PC-9 (cell line): Measurements from ENCODE around the gene PCLO. TPM values are rescaled to one million over a fixed set of nuclear protein-coding genes. Genes with fewer than 3 reads are reported as not detected.

Experiments used
- BruUV-seq: library from RNA; stranded (reverse); fragments of 400-500 nt; replicated peaks from 2 replicates; lab custom pipeline; 2021; lab: Mats Ljungman, UMichigan
- CTCF ChIA-PET: fragments of 300-600 bp; sonication (Branson Sonifier 250); formaldehyde crosslinking; loops from one replicate; lab custom pipeline; 2022; ENCODE audit warnings: antibody characterized with exemption; lab: Charles Lee
- POLR2A ChIA-PET: fragments of 300-600 bp; sonication (Branson Sonifier 250); formaldehyde crosslinking; loops from one replicate; lab custom pipeline; 2022; ENCODE audit warnings: antibody characterized with exemption; ENCODE audit not compliant: unreplicated experiment; lab: Charles Lee
- DNase-seq, 2 experiments: peaks; one replicate each; pipeline versions ENCODE4 v3.0.0 to v3.0.0-alpha.2; 2015 to 2022; ENCODE audit warnings: mixed read lengths in 1 of 2
- H2AFZ ChIP-seq: fragments of 200-600 bp; sonication (generic); 2 replicates; pipeline ENCODE4 v1.8.1; 2017; ENCODE audit warnings: antibody characterized with exemption
- H3F3A ChIP-seq: fragments of 200-600 bp; sonication (generic); 2 replicates; pipeline ENCODE4 v1.8.1; 2017; ENCODE audit warnings: antibody characterized with exemption, mild to moderate bottlenecking, low read depth; ENCODE audit not compliant: insufficient read depth
- H3K27ac ChIP-seq: fragments of 200-600 bp; sonication (generic); 2 replicates; pipeline ENCODE4 v1.6.1; 2016; ENCODE audit warnings: mixed run types
- H3K27me3 ChIP-seq: fragments of 200-600 bp; sonication (generic); 2 replicates; pipeline ENCODE4 v1.6.1; 2016; ENCODE audit warnings: low read depth, mixed run types; ENCODE audit not compliant: insufficient read depth
- H3K36me3 ChIP-seq: fragments of 200-600 bp; sonication (generic); 2 replicates; pipeline ENCODE4 v1.6.1; 2016; ENCODE audit warnings: low read depth, mixed run types
- H3K4me1 ChIP-seq: fragments of 200-600 bp; sonication (generic); replicated peaks from 2 replicates; pipeline ENCODE4 v1.6.1; 2016; ENCODE audit warnings: mixed run types; ENCODE audit not compliant: insufficient read depth
- H3K4me2 ChIP-seq: fragments of 200-600 bp; sonication (generic); 2 replicates; pipeline ENCODE4 v1.6.1; 2017; ENCODE audit warnings: mixed run types
- H3K4me3 ChIP-seq: fragments of 200-600 bp; sonication (generic); 2 replicates; pipeline ENCODE4 v1.6.1; 2016; ENCODE audit warnings: mixed run types
- H3K79me2 ChIP-seq: fragments of 200-600 bp; sonication (generic); 2 replicates; pipeline ENCODE4 v1.6.1; 2017; ENCODE audit warnings: low read depth, mixed run types
- H3K9me2 ChIP-seq: fragments of 200-600 bp; sonication (generic); 2 replicates; pipeline ENCODE4 v1.8.1; 2017; ENCODE audit warnings: mild to moderate bottlenecking; ENCODE audit not compliant: insufficient read depth
- H3K9me3 ChIP-seq: fragments of 200-600 bp; sonication (generic); 2 replicates; pipeline ENCODE4 v1.8.1; 2016; ENCODE audit warnings: low read depth; ENCODE audit not compliant: insufficient read depth
- H4K20me1 ChIP-seq: fragments of 200-600 bp; sonication (generic); 2 replicates; pipeline ENCODE4 v1.8.1; 2017; ENCODE audit not compliant: insufficient read depth
- CTCF ChIP-seq: fragments of 200-600 bp; sonication (generic); conservative IDR thresholded peaks from 2 replicates; pipeline ENCODE4 v1.6.1; 2017; ENCODE audit warnings: mixed run types, antibody characterized with exemption, mild to moderate bottlenecking, moderate library complexity
- EZH2 ChIP-seq: fragments of 200-600 bp; sonication (generic); IDR thresholded peaks from 2 replicates; pipeline ENCODE4 v1.8.0; 2017; ENCODE audit warnings: antibody characterized with exemption, low read depth
- intact Hi-C: fragments of 100-400 bp; cut with micrococcal nuclease; formaldehyde crosslinking; loops from one replicate; pipeline ENCODE4 v1.10.0; 2022; ENCODE audit not compliant: unreplicated experiment
- total RNA-seq: library from RNA; stranded (reverse); gene quantifications from 2 replicates; pipeline ENCODE4 v1.2.3, GENCODE V29; 2021

PCLO gene
- total RNA-seq, 1 experiment from 2014 or later: 4.0 TPM

- TF ChIP-seq CTCF (no peak), EZH2 (no peak)
- H3K9me2 ChIP-seq: no peaks in the 10 kb centered on the region
Measured at GRCh38 chr7:82839555-82839954, 323.1 kb downstream of the PCLO start.

GRCh38 chr7:82839063-82839462, 323.6 kb downstream of the PCLO start:
- H3K36me3 ChIP-seq: no peaks in the 10 kb centered on the region
- no peaks in the 10 kb centered on the region; the same call in 1 of the 2 replicates for H3K9me3 ChIP-seq
- no TSS peak for BruUV-seq
- H3K79me2 ChIP-seq: no peaks in the 10 kb centered on the region
- intact Hi-C loops: no loop called here
- H3K9me2 ChIP-seq: no peaks in the 10 kb centered on the region
- no peak overlapping the region for H3K4me3 ChIP-seq
- no peaks in the 10 kb centered on the region for H4K20me1 ChIP-seq
- no peak overlapping the region for H2AFZ ChIP-seq
- no peaks in the 10 kb centered on the region for H3K27me3 ChIP-seq
- H3F3A ChIP-seq: no peaks in the 10 kb centered on the region
- no peak overlapping the region for H3K27ac ChIP-seq
- ChIA-PET CTCF (no interaction called here), POLR2A (no interaction called here)
- no peak overlapping the region for H3K4me2 ChIP-seq
- H3K4me1 ChIP-seq: no peaks in the 10 kb centered on the region
- no peak for TF ChIP-seq EZH2
- TF ChIP-seq CTCF: no peak
- DNase-seq: no peak

More at GRCh38 chr7:82839555-82839954, 323.1 kb downstream of the PCLO start:
- H2AFZ ChIP-seq: no peak overlapping the region
- H3K27me3 ChIP-seq: no peaks in the 10 kb centered on the region
- no TSS peak for BruUV-seq
- H3F3A ChIP-seq: no peaks in the 10 kb centered on the region
- no peak overlapping the region for H3K27ac ChIP-seq
- no peaks in the 10 kb centered on the region for H3K36me3 ChIP-seq
- H3K4me2 ChIP-seq: no peak overlapping the region
- intact Hi-C loops: no loop called here
- no peaks in the 10 kb centered on the region for H4K20me1 ChIP-seq
- H3K4me3 ChIP-seq: no peak overlapping the region
- H3K79me2 ChIP-seq: no peaks in the 10 kb centered on the region
- no peaks in the 10 kb centered on the region; the same call in 1 of the 2 replicates for H3K9me3 ChIP-seq
- POLR2A ChIA-PET: no interaction called here
- DNase-seq: no peak
- CTCF ChIA-PET: no interaction called here
- no peaks in the 10 kb centered on the region for H3K4me1 ChIP-seq

GRCh38 chr7:82838314-82838713, 324.4 kb downstream of the PCLO start:
- Histone ChIP-seq H4K20me1 (no peaks in the 10 kb centered on the region), H3K4me1 (no peaks in the 10 kb centered on the region), H3K9me2 (no peaks in the 10 kb centered on the region), H3K36me3 (no peaks in the 10 kb centered on the region), H3K4me2 (no peak overlapping the region), H3F3A (no peaks in the 10 kb centered on the region), H3K27ac (no peak overlapping the region), H3K79me2 (no peaks in the 10 kb centered on the region), H2AFZ (no peak overlapping the region; the same call in 1 of the 2 replicates), H3K9me3 (no peaks in the 10 kb centered on the region; the same call in 1 of the 2 replicates), H3K4me3 (no peak overlapping the region), H3K27me3 (no peaks in the 10 kb centered on the region)
- ChIA-PET POLR2A (no interaction called here), CTCF (no interaction called here)
- no peak for TF ChIP-seq EZH2
- no peak for TF ChIP-seq CTCF
- DNase-seq: no peak
- BruUV-seq: no TSS peak
- intact Hi-C loops: no loop called here
